Vagina (tissue), 2 donors: ENCODE data around the gene STXBP4.

Experiments
- POLR2A ChIP-seq, 2 donors: fragments of 450-650 bp; IDR thresholded peaks; one replicate each; pipeline ENCODE4 v1.6.1; 2017; ENCODE audit warnings: antibody characterized with exemption in 2 of 2, mild to moderate bottlenecking in 2 of 2, moderate library complexity in 2 of 2
- POLR2AphosphoS5 ChIP-seq, 2 donors: sonication (generic); formaldehyde crosslinking; IDR thresholded peaks; one replicate each; pipeline ENCODE4 v1.9.0; 2017; ENCODE audit warnings: antibody characterized with exemption in 2 of 2, mild to moderate bottlenecking in 2 of 2, low read depth in 1 of 2; ENCODE audit not compliant: insufficient read depth in 1 of 2
- TF ChIP-seq, protein P1 (sequence below), 3 experiments: fragments of 450-650 bp in 2 of 3; fragments of 200-600 bp in 1 of 3; sonication (generic) in 1 of 3; IDR thresholded peaks; one replicate each; pipeline ENCODE4 v1.5.1; 2017 to 2019; ENCODE audit warnings: antibody characterized with exemption in 3 of 3, mild to moderate bottlenecking in 2 of 3, moderate library complexity in 2 of 3

DNA sequence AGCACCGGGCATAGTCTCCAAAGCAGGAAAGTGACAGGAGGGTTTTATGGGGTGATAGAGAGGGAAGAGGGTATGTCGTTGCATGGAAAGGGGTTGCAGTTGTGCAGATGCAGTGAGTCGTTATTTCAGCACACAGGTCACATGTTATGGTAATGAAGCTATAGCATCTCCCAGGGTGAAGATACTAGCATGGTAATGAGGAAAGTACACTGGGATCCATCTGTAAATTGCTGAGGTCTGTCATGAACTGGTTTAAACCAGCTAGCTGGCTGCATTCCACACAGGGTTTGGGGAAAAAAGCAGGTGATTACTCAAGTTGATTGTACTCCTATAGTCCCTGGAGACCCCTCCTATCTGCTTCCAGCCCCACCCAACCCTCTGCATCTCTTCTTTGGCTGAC is 11.8 kb upstream of the STXBP4 start:
- TF ChIP-seq POLR2A (IDR thresholded peaks at IDR 0.05) (no peak), POLR2AphosphoS5 (IDR thresholded peaks at IDR 0.05; ENCODE audit: insufficient read depth in 1 of 2, low read depth in 1 of 2) (no peak)
- TF ChIP-seq, protein P1, sequence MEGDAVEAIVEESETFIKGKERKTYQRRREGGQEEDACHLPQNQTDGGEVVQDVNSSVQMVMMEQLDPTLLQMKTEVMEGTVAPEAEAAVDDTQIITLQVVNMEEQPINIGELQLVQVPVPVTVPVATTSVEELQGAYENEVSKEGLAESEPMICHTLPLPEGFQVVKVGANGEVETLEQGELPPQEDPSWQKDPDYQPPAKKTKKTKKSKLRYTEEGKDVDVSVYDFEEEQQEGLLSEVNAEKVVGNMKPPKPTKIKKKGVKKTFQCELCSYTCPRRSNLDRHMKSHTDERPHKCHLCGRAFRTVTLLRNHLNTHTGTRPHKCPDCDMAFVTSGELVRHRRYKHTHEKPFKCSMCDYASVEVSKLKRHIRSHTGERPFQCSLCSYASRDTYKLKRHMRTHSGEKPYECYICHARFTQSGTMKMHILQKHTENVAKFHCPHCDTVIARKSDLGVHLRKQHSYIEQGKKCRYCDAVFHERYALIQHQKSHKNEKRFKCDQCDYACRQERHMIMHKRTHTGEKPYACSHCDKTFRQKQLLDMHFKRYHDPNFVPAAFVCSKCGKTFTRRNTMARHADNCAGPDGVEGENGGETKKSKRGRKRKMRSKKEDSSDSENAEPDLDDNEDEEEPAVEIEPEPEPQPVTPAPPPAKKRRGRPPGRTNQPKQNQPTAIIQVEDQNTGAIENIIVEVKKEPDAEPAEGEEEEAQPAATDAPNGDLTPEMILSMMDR (IDR thresholded peaks at IDR 0.05) = no peak
